Skeletal muscle tissue (tissue), 4 donors: ENCODE results near the gene LACTBL1. TPM values are rescaled to one million over a fixed set of nuclear protein-coding genes. Genes with fewer than 3 reads are reported as not detected.

Experiments
- H3K27ac ChIP-seq: one replicate; pipeline ENCODE4 v1.7.0; 2013; ENCODE audit warnings: mild to moderate bottlenecking, low read depth, low read length, inconsistent platforms
- H3K27me3 ChIP-seq, 3 donors: one replicate each; pipeline ENCODE4 v1.7.0; 2013; ENCODE audit warnings: low read length in 3 of 3; ENCODE audit not compliant: control insufficient read depth in 3 of 3, insufficient read depth in 3 of 3
- H3K36me3 ChIP-seq, 3 donors: one replicate each; pipeline ENCODE4 v1.7.0; 2013; ENCODE audit warnings: low read length in 3 of 3; ENCODE audit not compliant: control insufficient read depth in 3 of 3, insufficient read depth in 3 of 3
- H3K4me1 ChIP-seq, 3 donors: one replicate each; pipeline ENCODE4 v1.7.0; 2013; ENCODE audit warnings: low read length in 3 of 3, mild to moderate bottlenecking in 3 of 3; ENCODE audit not compliant: control insufficient read depth in 3 of 3, insufficient read depth in 3 of 3
- H3K4me3 ChIP-seq, 3 donors: one replicate each; pipeline ENCODE4 v1.7.0; 2013; ENCODE audit warnings: low read length in 3 of 3
- H3K9ac ChIP-seq, 3 donors: one replicate each; pipeline ENCODE4 v1.7.0; 2013; ENCODE audit warnings: low read length in 3 of 3, mild to moderate bottlenecking in 3 of 3, moderate library complexity in 2 of 3, low read depth in 1 of 3
- H3K9me3 ChIP-seq, 3 donors: one replicate each; pipeline ENCODE4 v1.7.0; 2013; ENCODE audit warnings: low read length in 3 of 3; ENCODE audit not compliant: control insufficient read depth in 3 of 3
- total RNA-seq: library from RNA; depleted of rRNA; stranded (reverse); fragments of >200 nt; gene quantifications from one replicate; pipeline ENCODE4 v1.2.3, GENCODE V29; 2014
- donor health status: Osteomylitis.

The LACTBL1 gene
- total RNA-seq, 1 donor from 2014 or later = not detected

DNA sequence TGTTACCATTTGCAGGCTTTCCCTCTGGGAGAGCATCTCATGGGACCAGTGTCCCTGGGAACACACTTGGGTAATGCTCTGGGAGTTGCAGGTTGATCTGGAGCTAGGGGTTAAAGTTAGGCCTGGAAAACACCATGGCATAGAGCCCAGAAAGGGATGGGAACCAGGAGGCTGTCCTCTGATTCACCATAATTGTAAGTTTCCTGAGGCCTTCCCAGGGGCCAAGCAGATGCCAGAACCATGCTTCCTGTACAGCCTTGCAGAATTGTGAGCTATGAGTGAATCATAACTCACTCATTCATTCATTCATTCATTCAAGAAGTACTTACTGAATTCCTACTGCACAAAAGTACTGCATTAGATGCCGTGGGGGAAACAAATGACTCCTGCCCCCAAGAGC, 50.0 kb downstream of the LACTBL1 start:
- Histone ChIP-seq H3K4me3 (no peak overlapping the region), H3K36me3 (no peaks in the 10 kb centered on the region), H3K9me3 (no peaks in the 10 kb centered on the region), H3K4me1 (peaks cover 0 to 2% (median 0%) of the 10 kb centered on the region in 3 donors), H3K27ac (no peak overlapping the region), H3K27me3 (peaks cover 13 to 17% (median 14%) of the 10 kb centered on the region in 3 donors), H3K9ac (no peak overlapping the region)

DNA sequence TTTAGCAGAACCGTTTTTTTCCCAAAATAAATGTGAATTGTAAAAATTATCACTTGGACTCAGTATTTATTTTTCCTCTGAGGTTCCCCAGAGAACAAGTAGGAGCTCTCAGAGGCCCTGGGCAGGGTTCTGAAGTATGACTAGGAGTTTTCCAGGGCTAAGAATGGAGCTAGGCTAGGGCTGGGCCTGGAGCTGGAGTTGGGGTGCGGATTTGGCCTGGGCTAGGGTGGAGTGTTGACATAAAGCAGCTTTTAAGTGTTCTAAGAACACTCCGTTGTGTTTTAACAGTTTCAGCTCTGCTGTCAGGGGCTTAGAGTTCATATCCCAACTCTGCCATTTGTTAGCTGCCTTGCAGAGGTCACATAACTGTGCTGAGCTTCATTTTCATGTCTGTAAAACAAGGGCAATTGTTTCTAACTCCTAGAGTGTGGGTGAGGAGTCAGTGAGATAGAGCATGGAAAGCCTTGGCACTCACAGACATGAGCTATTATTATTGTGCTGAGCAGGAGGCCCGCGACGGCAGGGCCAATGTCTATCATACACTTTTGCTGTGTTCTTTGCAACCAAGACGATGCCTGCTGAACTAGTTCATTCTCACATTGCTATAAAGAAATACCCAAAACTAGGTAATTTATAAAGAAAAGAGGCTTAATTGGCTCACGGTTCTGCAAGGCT, 51.1 kb downstream of the LACTBL1 start:
- H3K9ac ChIP-seq = no peak overlapping the region
- H3K27me3 ChIP-seq = peaks cover 13 to 26% (median 19%) of the 10 kb centered on the region in 3 donors
- no peak overlapping the region for H3K4me3 ChIP-seq
- H3K36me3 ChIP-seq = no peaks in the 10 kb centered on the region
- peaks cover 0 to 2% (median 0%) of the 10 kb centered on the region in 3 donors for H3K4me1 ChIP-seq
- H3K27ac ChIP-seq = no peak overlapping the region
- H3K9me3 ChIP-seq = no peaks in the 10 kb centered on the region

DNA sequence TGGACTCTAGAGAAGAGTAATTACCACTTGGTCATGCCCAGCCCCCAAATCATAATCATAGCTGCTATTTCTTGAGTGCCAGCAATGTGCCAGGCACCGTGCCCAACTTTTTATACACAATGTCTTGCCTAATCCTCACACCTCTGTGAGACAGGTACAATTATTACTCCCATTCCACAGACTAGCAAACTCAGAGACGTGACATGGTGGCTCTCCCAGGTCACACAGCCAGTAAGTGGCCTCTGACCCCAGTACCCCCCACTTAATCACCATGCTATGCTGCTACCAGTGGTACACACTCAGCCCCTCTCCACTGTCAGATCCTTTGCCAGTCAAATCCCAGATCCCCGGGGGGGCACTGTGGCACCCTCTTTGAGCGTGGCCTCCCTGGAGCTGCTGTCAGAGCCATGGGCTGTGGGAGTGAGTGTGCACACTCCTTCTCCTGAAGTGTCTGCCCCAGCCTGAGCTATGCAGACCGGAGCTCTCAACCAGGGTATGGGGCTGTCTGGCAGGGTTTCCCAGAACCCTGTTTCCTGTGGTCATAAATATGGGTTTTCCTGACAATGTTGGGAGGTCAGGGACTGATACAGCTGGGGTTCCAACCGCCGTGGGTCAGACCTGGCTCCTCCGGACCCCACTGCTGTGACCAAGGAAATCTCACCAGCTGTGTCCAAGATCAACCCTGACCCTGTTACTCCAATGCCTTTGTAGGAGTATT, 51.8 kb downstream of the LACTBL1 start:
- Histone ChIP-seq H3K9me3 (no peaks in the 10 kb centered on the region), H3K4me1 (peaks cover 0 to 4% (median 0%) of the 10 kb centered on the region in 3 donors), H3K9ac (no peak overlapping the region), H3K27ac (no peak overlapping the region), H3K36me3 (no peaks in the 10 kb centered on the region), H3K4me3 (no peak overlapping the region), H3K27me3 (peaks cover 10 to 33% (median 19%) of the 10 kb centered on the region in 3 donors)

DNA sequence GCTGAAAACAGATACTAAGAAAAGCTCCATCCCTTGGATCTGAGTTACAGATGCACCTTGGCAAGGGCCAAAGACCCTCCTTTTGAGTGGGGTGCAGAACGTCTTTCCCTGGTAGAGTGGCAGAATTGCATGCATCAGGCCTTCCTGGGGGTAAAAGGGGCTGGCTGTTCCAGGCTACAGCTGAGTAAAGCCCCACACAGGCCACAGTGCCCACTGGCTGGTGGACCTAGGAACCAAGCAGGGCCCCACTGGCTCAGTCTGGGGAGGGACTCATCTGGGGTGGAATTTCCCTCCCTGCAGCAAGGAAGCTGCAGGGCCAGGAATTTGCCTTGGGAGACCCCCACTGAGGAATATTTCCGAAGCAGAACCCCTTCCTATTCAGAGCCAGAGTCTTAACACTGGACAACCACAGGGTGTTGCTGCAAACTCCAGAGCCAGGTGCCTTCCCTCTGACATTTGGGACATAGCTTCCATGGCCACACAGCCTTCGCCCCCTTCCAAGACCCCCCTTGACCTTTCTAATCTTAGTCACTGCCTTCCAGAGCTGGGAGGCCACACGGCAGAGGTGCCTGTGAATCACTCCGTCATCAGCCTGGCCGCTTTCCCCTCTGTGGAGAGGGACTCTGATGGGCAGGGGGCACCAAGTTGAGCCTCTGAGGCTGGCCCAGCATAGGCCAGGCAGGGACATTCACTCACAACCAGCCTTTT, 52.5 kb downstream of the LACTBL1 start:
- Histone ChIP-seq H3K9ac (no peak overlapping the region), H3K27ac (no peak overlapping the region), H3K27me3 (peaks cover 15 to 38% (median 19%) of the 10 kb centered on the region in 3 donors), H3K4me1 (peaks cover 0 to 4% (median 0%) of the 10 kb centered on the region in 3 donors), H3K36me3 (no peaks in the 10 kb centered on the region), H3K4me3 (no peak overlapping the region), H3K9me3 (no peaks in the 10 kb centered on the region)

DNA sequence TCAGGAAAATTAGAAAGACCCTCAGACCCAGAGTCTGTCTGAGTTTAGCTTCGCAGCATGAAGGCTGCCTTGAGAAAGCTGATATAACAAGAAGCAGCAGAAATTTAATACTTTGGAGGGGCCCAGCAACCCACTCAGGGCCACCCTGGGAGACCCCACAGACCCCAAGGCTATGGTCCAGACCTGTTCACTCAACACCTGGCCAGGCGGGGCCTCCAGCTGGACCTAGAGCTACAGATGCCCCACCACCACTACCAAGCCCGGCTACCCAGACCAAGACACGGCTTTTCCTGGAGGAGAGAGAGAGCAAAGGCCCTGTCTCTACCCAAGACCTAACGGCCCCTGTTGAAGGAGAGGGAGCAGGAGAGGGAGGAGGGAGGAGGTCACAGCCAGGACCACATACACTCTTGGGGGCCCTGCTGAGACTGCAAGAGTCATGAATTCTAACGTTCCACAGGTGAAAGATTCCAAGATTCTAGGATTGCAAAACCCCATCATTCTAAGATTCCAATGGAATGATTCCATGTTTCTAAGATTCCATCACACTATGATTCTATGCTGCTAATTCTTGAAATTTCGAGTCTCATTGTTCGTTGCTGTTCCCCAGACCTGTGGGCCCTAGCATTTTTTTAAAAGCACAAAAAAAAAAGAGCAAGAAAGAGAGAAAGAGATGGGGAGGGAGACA, 53.2 kb downstream of the LACTBL1 start:
- Histone ChIP-seq H3K4me3 (no peak overlapping the region), H3K27ac (no peak overlapping the region), H3K9ac (no peak overlapping the region), H3K4me1 (peaks cover 0 to 4% (median 0%) of the 10 kb centered on the region in 3 donors), H3K27me3 (peaks cover 15 to 39% (median 24%) of the 10 kb centered on the region in 3 donors), H3K36me3 (no peaks in the 10 kb centered on the region), H3K9me3 (no peaks in the 10 kb centered on the region)

DNA sequence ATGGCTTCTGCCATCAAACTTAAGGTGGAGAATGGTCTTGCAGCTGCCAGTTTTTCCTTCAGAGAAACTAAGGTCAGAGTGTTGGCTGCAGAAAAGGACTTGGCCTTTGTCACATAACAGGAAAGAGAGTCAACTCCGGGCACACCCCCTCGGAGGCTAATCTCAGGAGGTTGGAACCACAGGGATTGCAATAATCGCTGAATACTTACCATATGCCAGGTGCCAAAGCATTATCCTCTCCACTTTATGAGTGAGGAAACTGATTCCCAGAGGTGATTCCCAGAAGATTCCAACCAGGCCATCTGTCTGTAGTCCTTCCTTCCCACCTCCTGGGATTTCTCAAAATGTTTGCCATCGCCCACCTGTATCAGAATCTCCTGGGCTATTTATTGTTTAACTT, 54.0 kb downstream of the LACTBL1 start:
- Histone ChIP-seq H3K27me3 (peaks cover 12 to 40% (median 24%) of the 10 kb centered on the region in 3 donors), H3K36me3 (no peaks in the 10 kb centered on the region), H3K9me3 (no peaks in the 10 kb centered on the region), H3K27ac (no peak overlapping the region), H3K4me1 (peaks cover 0 to 4% (median 0%) of the 10 kb centered on the region in 3 donors), H3K4me3 (no peak overlapping the region), H3K9ac (no peak overlapping the region)

DNA sequence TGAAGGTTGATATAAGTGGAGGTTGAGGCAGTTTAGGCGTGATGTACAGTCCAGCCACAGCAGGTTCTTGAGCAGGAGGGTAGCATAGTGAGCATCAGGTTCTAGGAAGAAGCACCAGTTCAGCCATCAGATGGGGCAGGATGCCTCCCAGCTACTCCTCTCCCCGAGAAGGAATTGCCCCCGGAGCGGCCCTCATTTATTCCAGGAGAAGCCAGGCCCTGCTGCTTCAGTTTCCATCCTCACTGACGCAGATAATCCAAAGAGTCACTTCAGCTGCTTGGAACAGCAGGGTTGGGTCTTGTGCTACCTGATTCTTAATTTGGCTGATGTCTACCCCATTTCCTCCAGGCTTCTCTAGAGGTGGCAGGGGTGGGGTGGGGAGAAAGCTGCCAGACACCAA, 54.7 kb downstream of the LACTBL1 start:
- H3K27me3 ChIP-seq = peaks cover 11 to 36% (median 30%) of the 10 kb centered on the region in 3 donors
- no peaks in the 10 kb centered on the region for H3K36me3 ChIP-seq
- H3K27ac ChIP-seq = no peak overlapping the region
- H3K4me1 ChIP-seq = peaks cover 0 to 4% (median 0%) of the 10 kb centered on the region in 3 donors
- H3K4me3 ChIP-seq = no peak overlapping the region
- H3K9ac ChIP-seq = no peak overlapping the region
- no peaks in the 10 kb centered on the region for H3K9me3 ChIP-seq

DNA sequence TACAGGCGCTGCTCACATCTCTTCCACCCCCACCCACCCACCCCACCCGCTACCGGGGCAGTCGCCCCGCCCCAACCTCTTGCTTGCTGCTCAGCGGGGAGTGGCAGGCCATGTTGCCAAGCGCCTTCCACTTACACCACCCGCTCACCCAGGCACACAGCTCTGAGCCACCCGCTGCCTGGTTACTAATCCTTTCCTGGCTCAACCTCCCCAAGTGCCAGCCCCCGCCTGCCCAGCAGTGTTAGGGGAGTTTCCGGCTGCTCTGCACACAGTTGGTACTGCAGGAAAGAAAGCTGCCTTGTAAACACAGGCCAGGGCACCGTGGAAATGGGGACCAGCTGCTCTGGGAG, 56.2 kb downstream of the LACTBL1 start:
- Histone ChIP-seq H3K9me3 (no peaks in the 10 kb centered on the region), H3K27me3 (peaks cover 14 to 44% (median 30%) of the 10 kb centered on the region in 3 donors), H3K4me3 (no peak overlapping the region), H3K4me1 (peaks cover 0 to 4% (median 0%) of the 10 kb centered on the region in 3 donors), H3K27ac (no peak overlapping the region), H3K36me3 (no peaks in the 10 kb centered on the region), H3K9ac (no peak overlapping the region)

DNA sequence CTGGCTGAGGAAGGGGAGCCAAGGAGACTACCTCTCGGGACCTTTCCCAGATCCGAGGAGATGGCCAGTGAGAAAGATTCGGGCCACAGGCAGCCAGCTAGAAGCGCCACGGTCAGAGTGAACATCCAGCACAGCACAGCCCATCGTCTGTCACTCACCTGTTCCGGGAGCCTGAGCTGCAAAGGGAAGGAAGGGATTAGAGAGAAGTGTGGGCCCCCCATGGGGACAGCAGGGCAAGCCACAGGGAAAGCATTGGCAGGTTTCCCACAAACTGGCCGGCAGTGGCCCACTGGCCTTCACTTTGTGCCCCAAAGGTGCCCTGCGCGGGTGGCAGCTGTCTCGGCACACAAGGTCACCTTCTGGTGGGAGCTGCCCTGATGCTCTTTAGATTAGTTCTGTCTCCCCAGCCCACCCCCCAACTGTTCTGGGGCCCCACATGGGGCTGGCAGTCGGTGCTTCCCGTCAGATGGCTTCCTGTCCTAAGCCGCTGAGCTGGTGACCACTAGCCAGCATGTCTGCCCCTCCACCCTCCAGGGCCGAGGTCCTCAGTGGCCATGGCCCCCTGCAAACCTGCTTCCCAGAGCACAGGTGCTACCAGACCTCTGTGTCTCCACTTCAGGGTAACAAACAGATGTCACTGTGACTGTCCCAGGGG, 56.7 kb downstream of the LACTBL1 start:
- Histone ChIP-seq H3K36me3 (no peaks in the 10 kb centered on the region), H3K27ac (no peak overlapping the region), H3K9ac (no peak overlapping the region), H3K4me3 (no peak overlapping the region), H3K27me3 (peaks cover 15 to 44% (median 30%) of the 10 kb centered on the region in 3 donors), H3K4me1 (peaks cover 0 to 4% (median 0%) of the 10 kb centered on the region in 3 donors), H3K9me3 (no peaks in the 10 kb centered on the region)
